ENCODE measurements around the gene PCGF2.
A peak's percentile ranks its signal among the peaks of the same experiment; 100 is the strongest.
"Not testable (repeated sequence)": the region's sequence is repeated elsewhere in the genome, so short reads cannot be mapped to it uniquely, and the experiment has no call there.

PCGF2 gene

DNA sequence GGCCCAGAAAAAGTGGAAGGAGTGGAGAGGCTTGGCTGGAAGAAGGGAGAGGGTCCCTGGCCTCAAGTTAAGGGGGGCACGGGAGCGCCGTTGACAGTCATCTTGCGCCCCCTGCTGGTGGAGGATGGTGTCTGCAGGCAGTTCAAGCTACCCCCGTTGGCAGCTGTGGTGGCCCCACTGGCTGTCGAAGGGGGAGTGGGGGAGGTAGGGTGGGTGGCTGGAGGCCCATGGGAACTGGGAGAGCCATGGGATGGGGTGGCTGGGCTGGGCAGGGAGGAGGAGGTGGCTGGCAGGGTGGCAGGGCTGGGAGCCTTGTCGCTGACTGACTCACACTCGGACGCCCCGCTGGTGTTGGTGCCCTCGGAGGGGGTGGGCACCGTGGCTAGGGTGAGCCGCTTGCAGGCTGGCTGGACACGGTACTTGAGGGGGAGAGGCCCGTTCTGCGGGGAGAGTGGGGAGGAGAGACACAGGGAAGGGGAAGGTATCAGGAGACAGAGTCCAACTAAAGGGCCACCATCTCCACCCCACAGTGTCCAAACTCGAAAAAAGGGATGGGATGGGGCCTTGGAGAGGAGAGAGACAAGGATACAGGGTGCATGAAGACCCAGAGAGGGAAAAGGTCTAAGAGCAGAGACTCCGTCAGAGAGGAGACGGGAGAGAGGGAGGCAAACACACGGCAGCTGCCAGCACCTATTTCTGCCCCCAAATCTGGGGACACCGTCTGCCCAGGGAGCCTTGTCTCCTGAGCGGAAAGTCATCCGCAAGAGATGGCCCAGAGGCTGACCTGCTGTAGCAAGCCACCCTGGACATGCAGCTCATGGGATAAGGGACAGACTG, 12.8 kb downstream of the PCGF2 start:
- DNase-seq (ENCODE audit: low spot score), result peak; percentile 94

- DNase-seq (ENCODE audit: low spot score), result peak; percentile 67
Measured at GRCh38 chr17:38733982-38734973, 13.9 kb downstream of the PCGF2 start.

- DNase-seq (ENCODE audit: low spot score), result no peak
Measured at GRCh38 chr17:38733282-38733981, 14.7 kb downstream of the PCGF2 start.

GRCh38 chr17:38732376-38733281, 15.5 kb downstream of the PCGF2 start:
- DNase-seq (ENCODE audit: low spot score), result no peak

GRCh38 chr17:38731526-38732294, 16.4 kb downstream of the PCGF2 start:
- DNase-seq (ENCODE audit: low spot score), result no peak

GRCh38 chr17:38730526-38731379, 17.4 kb downstream of the PCGF2 start:
- DNase-seq (ENCODE audit: low spot score), result peak; percentile 70

- peak; percentile 99 for DNase-seq (ENCODE audit: low spot score)
Measured at GRCh38 chr17:38729886-38730525, 18.1 kb downstream of the PCGF2 start, which contains the start of gene CISD3. TSS of gene CISD3 (plus strand) at chr17:38730341. CDS start at chr17:38730359, 18 bp downstream.

GRCh38 chr17:38729368-38729885, 18.7 kb downstream of the PCGF2 start:
- no peak for DNase-seq (ENCODE audit: low spot score)

DNA sequence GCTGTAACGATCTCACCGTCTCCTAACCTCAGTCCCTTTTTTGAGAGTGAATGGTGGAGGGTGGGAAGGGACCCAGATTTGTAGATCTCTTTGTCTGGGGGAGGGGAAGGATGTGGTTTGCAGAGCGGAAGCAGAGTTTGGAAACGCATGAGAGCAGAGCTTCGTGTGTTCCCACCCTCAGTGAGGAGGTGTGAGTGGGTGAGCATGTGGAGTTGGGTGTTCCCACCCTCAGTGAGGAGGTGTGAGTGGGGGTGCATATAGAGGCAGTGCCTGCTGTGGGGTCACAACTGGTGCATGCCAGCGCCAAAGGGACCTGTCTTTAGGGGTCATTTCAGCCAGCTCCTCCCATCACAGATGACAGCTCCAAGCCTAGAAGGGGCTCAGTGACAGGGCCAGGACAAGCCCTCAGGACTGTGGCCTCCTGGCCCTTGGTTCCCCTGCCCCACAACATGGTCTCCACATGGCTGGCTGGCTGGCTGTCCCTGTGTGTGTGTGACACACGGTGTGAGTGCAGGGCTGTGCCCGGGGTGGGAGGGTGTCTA, 19.8 kb downstream of the PCGF2 start:
- no peak for DNase-seq (ENCODE audit: low spot score)

- DNase-seq (ENCODE audit: low spot score), result no peak
Measured at GRCh38 chr17:38727736-38728135, 20.4 kb downstream of the PCGF2 start.

- not testable (repeated sequence) for DNase-seq (ENCODE audit: low spot score)
Measured at GRCh38 chr17:38726145-38726544, 22.0 kb downstream of the PCGF2 start.

DNA sequence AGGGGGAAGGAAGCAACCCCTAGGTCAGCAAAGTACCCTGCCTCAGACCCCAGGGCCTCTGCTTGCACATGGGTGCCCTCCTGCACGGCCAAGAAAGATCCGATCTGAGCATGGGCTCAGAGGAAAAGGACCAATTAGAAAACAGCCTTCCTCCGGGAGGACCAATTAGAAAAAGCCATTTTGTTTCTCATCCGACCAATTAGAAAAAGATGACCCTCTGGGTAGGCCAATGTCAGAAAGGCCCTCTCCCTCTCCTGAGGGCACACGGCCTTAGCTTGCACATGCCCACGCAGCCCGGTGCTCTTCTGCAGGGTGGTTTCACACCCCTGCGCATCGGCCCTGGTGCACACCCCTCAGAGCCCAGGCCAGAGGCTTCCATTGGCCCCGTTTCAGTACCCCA, 23.1 kb downstream of the PCGF2 start:
- DNase-seq (ENCODE audit: low spot score), result no peak

GRCh38 chr17:38724337-38724988, 23.7 kb downstream of the PCGF2 start:
- DNase-seq (ENCODE audit: low spot score), result peak; percentile 71

- DNase-seq (ENCODE audit: low spot score), result no peak
Measured at GRCh38 chr17:38721802-38722201, 26.3 kb downstream of the PCGF2 start.

DNA sequence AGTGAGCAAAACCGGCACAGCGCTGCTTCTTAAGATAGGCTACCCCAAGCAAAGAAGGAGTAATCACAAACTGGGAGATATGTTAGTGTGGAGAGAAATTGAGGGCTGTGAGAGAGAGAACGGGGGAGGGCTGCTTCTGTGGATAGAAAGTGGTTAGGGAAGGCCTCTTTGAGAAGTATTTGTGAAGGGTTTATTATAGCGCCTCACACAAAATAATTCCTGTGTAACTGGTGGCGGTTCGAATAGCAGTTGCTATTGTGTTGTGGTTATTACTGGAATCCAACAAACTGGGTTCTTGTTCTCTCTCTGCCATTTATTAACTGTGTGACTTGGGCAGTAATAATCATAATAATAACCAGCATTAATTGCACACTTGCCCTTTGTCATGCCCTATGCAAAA, 27.2 kb downstream of the PCGF2 start:
- no peak for DNase-seq (ENCODE audit: low spot score)

GRCh38 chr17:38719943-38720641, 28.0 kb downstream of the PCGF2 start:
- no peak for DNase-seq (ENCODE audit: low spot score)
